Mesenchymal stem cell (in vitro differentiated cells and primary cell): Measurements from ENCODE around the gene IFITM1.
"Not testable (repeated sequence)": the region's sequence is repeated elsewhere in the genome, so short reads cannot be mapped to it uniquely, and the experiment has no call there.

ENCODE experiments used
- DNase-seq: peaks from one replicate; pipeline ENCODE4 v3.0.0-alpha.2; 2013
- H2AFZ ChIP-seq: one replicate; pipeline ENCODE4 v1.6.1; 2013; ENCODE audit warnings: low read depth, mild to moderate bottlenecking, control low read depth, inconsistent platforms, low read length, moderate library complexity
- H2AK5ac ChIP-seq: 2 replicates; pipeline ENCODE4 v1.6.1; 2013; ENCODE audit warnings: low read length, moderate library complexity, mild to moderate bottlenecking, inconsistent platforms; ENCODE audit not compliant: severe bottlenecking
- H2BK120ac ChIP-seq: one replicate; pipeline ENCODE4 v1.6.1; 2013; ENCODE audit warnings: low read depth, mild to moderate bottlenecking, inconsistent platforms, low read length, moderate library complexity
- H2BK12ac ChIP-seq, 2 experiments: one replicate each; pipeline ENCODE4 v1.6.1; 2013; ENCODE audit warnings: inconsistent platforms in 2 of 2, low read length in 2 of 2, mild to moderate bottlenecking in 2 of 2, moderate library complexity in 2 of 2, control low read depth in 1 of 2
- H2BK15ac ChIP-seq: one replicate; pipeline ENCODE4 v1.6.1; 2013; ENCODE audit warnings: mild to moderate bottlenecking, low read depth, inconsistent platforms; ENCODE audit not compliant: poor library complexity, severe bottlenecking
- H2BK5ac ChIP-seq: 2 replicates; pipeline ENCODE4 v1.6.1; 2013; ENCODE audit warnings: low read depth, mild to moderate bottlenecking, low read length, control low read depth, inconsistent platforms; ENCODE audit not compliant: poor library complexity, severe bottlenecking
- H3K14ac ChIP-seq, 2 experiments: one replicate each; pipeline ENCODE4 v1.6.1; 2013; ENCODE audit warnings: inconsistent platforms in 2 of 2, low read length in 2 of 2, control low read depth in 1 of 2, mild to moderate bottlenecking in 1 of 2, moderate library complexity in 1 of 2
- H3K18ac ChIP-seq, 2 experiments: one replicate each; pipeline ENCODE4 v1.6.1; 2013; ENCODE audit warnings: inconsistent platforms in 2 of 2, low read length in 2 of 2, control low read depth in 1 of 2, low read depth in 1 of 2, mild to moderate bottlenecking in 1 of 2
- H3K23ac ChIP-seq, 2 experiments: one replicate each; pipeline ENCODE4 v1.6.1; 2013; ENCODE audit warnings: inconsistent platforms in 2 of 2, low read length in 2 of 2, mild to moderate bottlenecking in 2 of 2, moderate library complexity in 2 of 2, control low read depth in 1 of 2
- H3K27ac ChIP-seq: 2 replicates; pipeline ENCODE4 v1.5.1; 2013; ENCODE audit warnings: mild to moderate bottlenecking, moderate library complexity, low read length, control low read depth, inconsistent platforms; ENCODE audit not compliant: poor library complexity, severe bottlenecking
- H3K27me3 ChIP-seq, 2 experiments: 2 replicates each; pipeline versions ENCODE4 v1.6.1 to v1.7.0; 2013; ENCODE audit warnings: low read length in 2 of 2, mild to moderate bottlenecking in 2 of 2, moderate library complexity in 2 of 2, control low read depth in 1 of 2, inconsistent platforms in 1 of 2; ENCODE audit not compliant: control insufficient read depth in 1 of 2, insufficient read depth in 1 of 2
- H3K36me3 ChIP-seq, 2 experiments: 2 replicates each; pipeline versions ENCODE4 v1.6.1 to v1.7.0; 2013; ENCODE audit warnings: low read length in 2 of 2, control low read depth in 1 of 2, inconsistent platforms in 1 of 2, low read depth in 1 of 2, mild to moderate bottlenecking in 1 of 2; ENCODE audit not compliant: insufficient read depth in 2 of 2, control insufficient read depth in 1 of 2
- H3K4ac ChIP-seq, 2 experiments: one replicate each; pipeline ENCODE4 v1.6.1; 2013; ENCODE audit warnings: inconsistent platforms in 2 of 2, low read length in 2 of 2, mild to moderate bottlenecking in 2 of 2, moderate library complexity in 2 of 2, control low read depth in 1 of 2, low read depth in 1 of 2
- H3K4me1 ChIP-seq: 2 replicates; pipeline ENCODE4 v1.6.1; 2013; ENCODE audit warnings: low read depth, low read length, control low read depth; ENCODE audit not compliant: control insufficient read depth, insufficient read depth
- H3K4me2 ChIP-seq: 2 replicates; pipeline ENCODE4 v1.6.1; 2013; ENCODE audit warnings: low read length, mild to moderate bottlenecking, inconsistent platforms; ENCODE audit not compliant: poor library complexity, severe bottlenecking
- H3K4me3 ChIP-seq, 2 experiments: 2 replicates each; pipeline versions ENCODE4 v1.5.1 to v1.7.0; 2013; ENCODE audit warnings: low read length in 2 of 2, mild to moderate bottlenecking in 2 of 2, control low read depth in 1 of 2, low read depth in 1 of 2; ENCODE audit not compliant: insufficient read depth in 1 of 2
- H3K79me1 ChIP-seq: replicated peaks from 2 replicates; pipeline ENCODE4 v1.6.1; 2013; ENCODE audit warnings: mild to moderate bottlenecking, control low read depth, low read length, inconsistent platforms; ENCODE audit not compliant: poor library complexity, severe bottlenecking
- H3K9ac ChIP-seq: 2 replicates; pipeline ENCODE4 v1.7.0; 2013; ENCODE audit warnings: mild to moderate bottlenecking, low read length, moderate library complexity
- H3K9me3 ChIP-seq: 2 replicates; pipeline ENCODE4 v1.7.0; 2013; ENCODE audit warnings: mild to moderate bottlenecking, low read length; ENCODE audit not compliant: control insufficient read depth
- H4K8ac ChIP-seq: one replicate; pipeline ENCODE4 v1.6.1; 2013; ENCODE audit warnings: inconsistent platforms, mild to moderate bottlenecking, low read length, moderate library complexity
- H4K91ac ChIP-seq: one replicate; pipeline ENCODE4 v1.6.1; 2013; ENCODE audit warnings: mild to moderate bottlenecking, low read length, inconsistent platforms
- WGBS: methylation state at CpG from one replicate; pipeline ENCODE4 v1.1.7; 2013; ENCODE audit warnings: mixed read lengths; 5-methylcytosine and 5-hydroxymethylcytosine counted together

The IFITM1 gene

DNA sequence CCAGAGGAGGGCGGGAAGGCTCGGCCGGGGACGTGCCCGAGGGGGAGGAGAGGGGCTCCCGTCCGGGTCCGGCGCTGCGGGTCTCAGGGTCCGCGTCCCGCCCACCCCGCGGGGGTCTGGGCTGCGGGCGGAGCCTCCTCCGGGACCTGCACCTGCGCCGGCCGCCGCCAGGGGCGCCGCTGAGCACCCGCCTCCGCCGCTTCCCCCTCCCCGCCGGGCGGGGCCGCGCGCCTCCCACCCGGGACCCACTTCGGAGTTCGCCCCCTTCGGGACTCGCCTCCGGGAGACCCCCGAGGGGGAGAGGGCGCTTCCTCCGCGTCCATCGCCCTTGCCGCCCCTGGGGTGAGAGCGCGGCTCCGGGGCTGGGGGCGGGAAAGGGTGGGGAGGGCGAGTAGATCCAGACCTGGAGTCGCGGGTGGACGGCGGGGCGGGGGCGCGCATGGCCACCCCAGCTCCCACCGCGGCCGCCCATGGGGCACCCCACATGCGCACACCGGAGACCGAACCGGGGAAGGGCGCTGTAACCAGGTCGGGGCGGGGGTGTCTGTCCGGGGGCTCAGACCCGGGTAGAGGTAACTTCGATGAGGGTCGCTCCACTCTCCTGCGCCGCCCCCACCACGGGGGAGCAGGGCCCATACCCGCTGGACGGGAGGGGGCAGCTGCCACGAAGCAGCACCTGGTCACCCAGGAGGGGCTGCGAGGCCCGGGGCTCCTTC, 4.7 kb downstream of the IFITM1 start:
- Histone ChIP-seq H3K4me2 (peak overlapping the region; percentile 58), H4K91ac (peak overlapping the region; percentile 75), H3K4me3 (peak overlapping the region; percentile 57 to 95), H3K4me1 (peaks cover 34% of the 10 kb centered on the region), H3K18ac (peak overlapping the region in 1 of 2 experiments; percentile 80), H3K79me1 (peaks cover 11% of the 10 kb centered on the region), H4K8ac (peak overlapping the region; percentile 75), H3K9ac (peak overlapping the region; percentile 95)
- not testable (repeated sequence) for H3K9me3 ChIP-seq, H3K36me3 ChIP-seq, H3K27ac ChIP-seq, H3K4ac ChIP-seq, H2BK120ac ChIP-seq, H2AK5ac ChIP-seq, H3K27me3 ChIP-seq, H3K14ac ChIP-seq, H2AFZ ChIP-seq, H2BK12ac ChIP-seq, H2BK5ac ChIP-seq, H3K23ac ChIP-seq, DNase-seq, H2BK15ac ChIP-seq
- no CpG with 5 or more reads among the region's 79 CpGs for WGBS

DNA sequence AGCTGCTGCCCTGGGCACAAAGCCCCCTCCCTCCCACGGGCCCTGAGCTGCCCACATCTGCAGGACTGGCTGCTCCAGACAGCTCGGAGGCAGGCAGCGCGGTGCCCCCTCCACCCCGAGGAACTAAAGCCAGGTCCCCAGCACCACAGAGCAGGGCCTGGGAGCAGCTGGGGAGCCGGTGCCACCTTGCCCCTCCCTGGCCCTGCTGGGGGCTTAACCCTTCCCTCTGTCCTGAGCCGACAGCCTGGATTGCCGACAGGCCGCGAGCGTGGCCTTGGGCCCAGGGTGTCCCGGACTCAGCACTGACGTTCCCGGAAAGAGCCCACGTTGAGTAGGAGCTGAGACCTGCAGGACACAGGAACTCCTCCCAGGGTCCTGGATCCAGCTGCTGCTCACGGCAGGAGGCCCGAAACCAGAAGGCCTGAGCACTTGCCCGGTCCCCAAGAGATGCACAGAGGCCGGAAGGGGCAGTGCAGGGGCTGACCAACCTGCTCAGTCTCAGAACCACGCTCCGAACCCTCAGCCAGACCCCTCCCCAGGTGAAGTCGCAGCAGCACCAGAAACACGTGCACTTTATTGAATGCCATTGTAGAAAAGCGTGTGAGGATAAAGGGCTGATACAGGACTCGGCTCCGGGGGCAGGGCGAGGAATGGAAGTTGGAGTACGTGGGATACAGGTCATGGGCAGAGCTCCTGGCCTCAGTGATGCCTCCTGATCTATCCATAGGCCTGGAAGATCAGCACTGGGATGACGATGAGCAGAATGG, 5.5 kb downstream of the IFITM1 start:
- peaks cover 30% of the 10 kb centered on the region for H3K4me1 ChIP-seq
- peak overlapping the region in 1 of 2 experiments; percentile 87 for H3K14ac ChIP-seq
- peak overlapping the region in 1 of 2 experiments; percentile 21 for H2BK12ac ChIP-seq
- not testable (repeated sequence) for H3K36me3 ChIP-seq, H2AFZ ChIP-seq, H3K79me1 ChIP-seq, H2BK15ac ChIP-seq, H3K27me3 ChIP-seq, H2BK5ac ChIP-seq, H3K9me3 ChIP-seq
- peak overlapping the region; percentile 95 for H3K9ac ChIP-seq
- H3K23ac ChIP-seq, result peak overlapping the region in 1 of 2 experiments; percentile 34
- H4K91ac ChIP-seq, result peak overlapping the region; percentile 83
- peak overlapping the region; percentile 79 to 96 for H3K18ac ChIP-seq
- peak; percentile 32 for DNase-seq
- WGBS, result 31% methylated on average over 13 of the region's 29 CpGs
- H3K4ac ChIP-seq, result peak overlapping the region; percentile 87 to 97
- H3K4me2 ChIP-seq, result peak overlapping the region; percentile 77
- peak overlapping the region; percentile 77 for H4K8ac ChIP-seq
- H3K27ac ChIP-seq, result peak overlapping the region; percentile 65
- peak overlapping the region; percentile 55 to 95 for H3K4me3 ChIP-seq
- H2BK120ac ChIP-seq, result peak overlapping the region; percentile 79
- peak overlapping the region; percentile 81 for H2AK5ac ChIP-seq

- peak overlapping the region; percentile 77 for H3K4me2 ChIP-seq
- H2AK5ac ChIP-seq, result peak overlapping the region; percentile 81
- H4K91ac ChIP-seq, result peak overlapping the region; percentile 83
These were observed 6.0 kb downstream of the IFITM1 start for GRCh38 chr11:319888-320273.

DNA sequence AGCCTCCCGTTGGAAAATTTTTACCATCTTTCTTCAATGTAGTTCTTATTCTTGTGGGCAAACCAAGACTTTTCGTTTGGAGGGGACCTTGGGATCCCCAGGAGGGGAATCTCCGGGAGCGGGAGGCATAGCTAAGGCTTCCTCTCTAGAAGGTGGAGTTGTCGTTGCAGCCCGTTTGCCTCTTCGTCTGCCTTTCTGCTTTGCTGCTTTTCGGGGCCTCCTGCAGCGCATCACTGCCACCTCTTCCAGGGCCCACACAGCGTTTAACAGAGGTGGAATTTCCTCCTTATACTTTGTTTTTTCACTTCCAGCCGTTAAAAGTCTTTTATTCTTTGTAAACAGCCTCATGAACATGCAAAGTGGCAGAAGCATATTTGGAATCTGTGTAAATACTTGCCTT, 10.3 kb downstream of the IFITM1 start:
- no peak overlapping the region for H3K4me3 ChIP-seq
- no peaks in the 10 kb centered on the region for H3K27me3 ChIP-seq
- H3K27ac ChIP-seq, result no peak overlapping the region
- no peak overlapping the region for H4K91ac ChIP-seq
- peak overlapping the region in 1 of 2 experiments; percentile 7 for H3K4ac ChIP-seq
- peak overlapping the region; percentile 48 for H2BK15ac ChIP-seq
- H2BK120ac ChIP-seq, result no peak overlapping the region
- H3K4me1 ChIP-seq, result peaks cover 36% of the 10 kb centered on the region
- H3K23ac ChIP-seq, result no peak overlapping the region
- H4K8ac ChIP-seq, result peak overlapping the region; percentile 66
- no peak overlapping the region for H2AFZ ChIP-seq
- DNase-seq, result peak; percentile 13
- H3K18ac ChIP-seq, result peak overlapping the region in 1 of 2 experiments; percentile 41
- no peak overlapping the region for H3K14ac ChIP-seq
- peak overlapping the region; percentile 65 for H3K9ac ChIP-seq
- no peak overlapping the region for H2AK5ac ChIP-seq
- H3K79me1 ChIP-seq, result peaks cover 2% of the 10 kb centered on the region
- H3K36me3 ChIP-seq, result no peaks in the 10 kb centered on the region
- no peaks in the 10 kb centered on the region for H3K9me3 ChIP-seq
- WGBS, result 63% methylated on average over 10 of the region's 11 CpGs
- H3K4me2 ChIP-seq, result no peak overlapping the region
- H2BK5ac ChIP-seq, result no peak overlapping the region
- H2BK12ac ChIP-seq, result peak overlapping the region in 1 of 2 experiments; percentile 3

More at GRCh38 chr11:319888-320273, 6.0 kb downstream of the IFITM1 start:
- not testable (repeated sequence) for DNase-seq, H3K4ac ChIP-seq, H3K9me3 ChIP-seq, H3K79me1 ChIP-seq, H2BK120ac ChIP-seq, H3K23ac ChIP-seq, H2AFZ ChIP-seq, H3K36me3 ChIP-seq, H2BK15ac ChIP-seq, H3K27me3 ChIP-seq, H2BK5ac ChIP-seq
- peak overlapping the region; percentile 79 to 96 for H3K18ac ChIP-seq
- WGBS, result no CpG with 5 or more reads among the region's 10 CpGs
- H3K27ac ChIP-seq, result peak overlapping the region; percentile 65
- peak overlapping the region in 1 of 2 experiments; percentile 21 for H2BK12ac ChIP-seq
- H4K8ac ChIP-seq, result peak overlapping the region; percentile 77
- H3K9ac ChIP-seq, result peak overlapping the region; percentile 95
- peaks cover 30% of the 10 kb centered on the region for H3K4me1 ChIP-seq
- H3K4me3 ChIP-seq, result peak overlapping the region; percentile 44 to 95
- H3K14ac ChIP-seq, result peak overlapping the region in 1 of 2 experiments; percentile 87
